ENCODE data around the gene SLC25A51. TPM values are rescaled to one million over a fixed set of nuclear protein-coding genes. Genes with fewer than 3 reads are reported as not detected.

The SLC25A51 gene
- total RNA-seq, 3 donors from 2014 or later: 22.5 to 43.7 (median 30.8) TPM

- H3K4me1 ChIP-seq: no peaks in the 10 kb centered on the region
- no peak overlapping the region for H3K4me3 ChIP-seq
- no peaks in the 10 kb centered on the region for H3K9me3 ChIP-seq
- TF ChIP-seq POLR2AphosphoS5 (IDR thresholded peaks at IDR 0.05) (no peak), POLR2A (IDR thresholded peaks at IDR 0.05) (no peak), CTCF (IDR thresholded peaks at IDR 0.05) (no peak)
- H3K27ac ChIP-seq: peak overlapping the region; percentile 17 to 74
- intact Hi-C loops (cut with DNase I; ENCODE audit: low total_unique reads): loop anchor here (2.0 to 10.0 kb wide), 2 partner anchors 167 to 479 kb away; no protein-coding TSS in a partner anchor
- no peaks in the 10 kb centered on the region for H3K36me3 ChIP-seq
- no peak for DNase-seq (ENCODE audit: low spot score in 2 of 2)
- H3K27me3 ChIP-seq: no peaks in the 10 kb centered on the region
Measured at GRCh38 chr9:37917801-37918664, 14.1 kb upstream of the SLC25A51 start.

GRCh38 chr9:37917313-37917731, 13.4 kb upstream of the SLC25A51 start:
- intact Hi-C loops (cut with DNase I; ENCODE audit: low total_unique reads): loop anchor here (2.0 to 10.0 kb wide), 2 partner anchors 167 to 479 kb away; no protein-coding TSS in a partner anchor

GRCh38 chr9:37916471-37917312, 12.8 kb upstream of the SLC25A51 start:
- Histone ChIP-seq H3K36me3 (no peaks in the 10 kb centered on the region), H3K27ac (peak overlapping the region; percentile 42 to 74), H3K9me3 (no peaks in the 10 kb centered on the region), H3K4me1 (no peaks in the 10 kb centered on the region), H3K27me3 (no peaks in the 10 kb centered on the region), H3K4me3 (no peak overlapping the region)
- intact Hi-C loops (cut with DNase I; ENCODE audit: low total_unique reads): loop anchor here (2.0 to 10.0 kb wide), 2 partner anchors 168 to 480 kb away; no protein-coding TSS in a partner anchor
- no peak for TF ChIP-seq POLR2A (IDR thresholded peaks at IDR 0.05)
- TF ChIP-seq POLR2AphosphoS5 (IDR thresholded peaks at IDR 0.05): no peak
- no peak for TF ChIP-seq CTCF (IDR thresholded peaks at IDR 0.05)
- DNase-seq (ENCODE audit: low spot score in 2 of 2): no peak

More at GRCh38 chr9:37917313-37917731, 13.4 kb upstream of the SLC25A51 start:
- H3K9me3 ChIP-seq: no peaks in the 10 kb centered on the region
- peak overlapping the region; percentile 17 to 74 for H3K27ac ChIP-seq
- H3K36me3 ChIP-seq: no peaks in the 10 kb centered on the region
- H3K27me3 ChIP-seq: no peaks in the 10 kb centered on the region
- no peak overlapping the region for H3K4me3 ChIP-seq
- no peak for DNase-seq (ENCODE audit: low spot score in 2 of 2)
- H3K4me1 ChIP-seq: no peaks in the 10 kb centered on the region
- TF ChIP-seq POLR2A (IDR thresholded peaks at IDR 0.05): no peak
- no peak for TF ChIP-seq CTCF (IDR thresholded peaks at IDR 0.05)
- no peak for TF ChIP-seq POLR2AphosphoS5 (IDR thresholded peaks at IDR 0.05)

GRCh38 chr9:37915911-37916470, 12.1 kb upstream of the SLC25A51 start:
- DNase-seq (ENCODE audit: low spot score in 2 of 2): no peak
- no peak overlapping the region for H3K4me3 ChIP-seq
- TF ChIP-seq POLR2AphosphoS5 (IDR thresholded peaks at IDR 0.05) (no peak), CTCF (IDR thresholded peaks at IDR 0.05) (no peak), POLR2A (IDR thresholded peaks at IDR 0.05) (no peak)
- no peaks in the 10 kb centered on the region for H3K9me3 ChIP-seq
- no peaks in the 10 kb centered on the region for H3K36me3 ChIP-seq
- H3K27ac ChIP-seq: peak overlapping the region in 1 of 2 donors; percentile 66
- no peaks in the 10 kb centered on the region for H3K4me1 ChIP-seq
- intact Hi-C loops (cut with DNase I; ENCODE audit: low total_unique reads): loop anchor here (2.0 to 10.0 kb wide), 3 partner anchors 91 to 481 kb away; no protein-coding TSS in a partner anchor
- no peaks in the 10 kb centered on the region for H3K27me3 ChIP-seq

Measured in breast epithelium (tissue), 4 donors.